Karpas-422 (cell line): ENCODE measurements around the gene KL. TPM values are rescaled to one million over a fixed set of nuclear protein-coding genes. Genes with fewer than 3 reads are reported as not detected.
A peak's percentile ranks its signal among the peaks of the same experiment; 100 is the strongest.

Source experiments
- DNase-seq: peaks from one replicate; pipeline ENCODE4 v3.0.0-alpha.2; 2015
- H2AFZ ChIP-seq: fragments of 200-600 bp; sonication (generic); 2 replicates; pipeline ENCODE4 v1.6.1; 2014; ENCODE audit warnings: antibody characterized with exemption, low read length, mixed read lengths
- H3K27ac ChIP-seq: fragments of 200-600 bp; sonication (generic); 2 replicates; pipeline ENCODE4 v1.5.1; 2014; ENCODE audit warnings: mild to moderate bottlenecking, low read length, moderate library complexity
- H3K27me3 ChIP-seq: fragments of 200-600 bp; sonication (generic); 2 replicates; pipeline ENCODE4 v1.6.1; 2014; ENCODE audit warnings: low read length, mixed read lengths
- H3K36me3 ChIP-seq: fragments of 200-600 bp; sonication (generic); 2 replicates; pipeline ENCODE4 v1.6.1; 2014; ENCODE audit warnings: low read length, mixed read lengths; ENCODE audit not compliant: insufficient read depth
- H3K4me1 ChIP-seq: fragments of 200-600 bp; sonication (generic); 2 replicates; pipeline ENCODE4 v1.6.1; 2014; ENCODE audit warnings: mild to moderate bottlenecking, low read length, mixed read lengths
- H3K4me2 ChIP-seq: fragments of 200-600 bp; sonication (generic); 2 replicates; pipeline ENCODE4 v1.6.1; 2014; ENCODE audit warnings: low read length, low read depth, mild to moderate bottlenecking; ENCODE audit not compliant: poor library complexity, severe bottlenecking
- H3K4me3 ChIP-seq: fragments of 200-600 bp; sonication (generic); 2 replicates; pipeline ENCODE4 v1.5.1; 2014; ENCODE audit warnings: mild to moderate bottlenecking, antibody characterized with exemption, low read length, mixed read lengths
- H3K79me2 ChIP-seq: fragments of 200-600 bp; sonication (generic); 2 replicates; pipeline ENCODE4 v1.6.1; 2014; ENCODE audit warnings: mild to moderate bottlenecking, low read length, mixed read lengths
- H3K9ac ChIP-seq: fragments of 200-600 bp; sonication (generic); 2 replicates; pipeline ENCODE4 v1.6.0; 2014; ENCODE audit warnings: low read length
- H3K9me2 ChIP-seq: fragments of 200-600 bp; sonication (generic), shearing (Covaris generic); replicated peaks from 2 replicates; pipeline ENCODE4 v1.6.0; 2014; ENCODE audit warnings: mild to moderate bottlenecking, low read length, moderate library complexity; ENCODE audit not compliant: insufficient read depth
- H3K9me3 ChIP-seq: fragments of 300-700, 200-600 bp; sonication (generic); 2 replicates; pipeline ENCODE4 v1.6.1; 2014; ENCODE audit warnings: low read length, mixed read lengths
- H4K20me1 ChIP-seq: fragments of 200-600 bp; sonication (generic); 2 replicates; pipeline ENCODE4 v1.6.1; 2014; ENCODE audit warnings: mild to moderate bottlenecking, antibody characterized with exemption, low read length, low read depth; ENCODE audit not compliant: insufficient read depth
- total RNA-seq: library from RNA; depleted of rRNA; stranded (reverse); fragments of >200 nt; shearing (Covaris generic); gene quantifications from 2 replicates; pipeline ENCODE4 v1.2.3, GENCODE V29; 2014; ENCODE audit warnings: low replicate concordance

Gene KL
- total RNA-seq, 1 experiment from 2014 or later: not detected

DNA sequence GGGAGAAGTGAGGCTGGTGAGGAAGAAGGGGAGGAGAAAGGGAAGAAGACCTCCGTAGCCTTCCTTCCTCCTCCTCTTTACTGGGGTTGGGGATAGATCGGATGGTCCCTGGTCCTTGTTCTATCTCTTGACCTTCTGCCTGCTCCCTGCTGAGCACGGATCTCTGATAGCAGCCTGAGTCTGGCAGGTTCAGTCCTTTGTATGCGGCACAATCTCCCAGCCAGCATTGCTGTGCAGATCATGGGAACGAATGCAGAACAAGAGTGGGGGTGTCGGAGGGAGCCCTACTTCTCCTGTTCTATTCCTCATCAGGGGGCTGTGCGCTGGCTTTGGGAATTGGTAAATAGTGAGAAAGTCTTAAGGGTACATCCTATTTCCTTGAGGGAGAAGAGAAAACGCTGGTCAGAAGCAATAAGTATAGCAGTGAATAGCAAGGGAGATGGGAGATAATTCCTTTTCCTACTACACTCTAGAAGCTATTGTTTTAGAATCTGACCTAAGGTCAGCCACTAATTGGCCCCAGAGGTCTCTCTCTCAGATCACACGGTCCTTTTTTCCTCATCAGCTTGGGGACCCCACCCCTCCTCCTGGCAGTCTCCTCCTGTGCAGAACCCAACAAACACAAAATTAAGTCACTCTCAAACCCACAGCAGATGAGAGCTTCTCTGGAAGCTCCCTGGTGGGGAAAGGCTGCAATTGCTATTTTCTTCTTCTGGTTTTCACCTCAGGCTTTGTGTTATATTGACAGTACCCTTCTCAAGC lies 41.0 kb downstream of the KL start:
- H3K4me2 ChIP-seq: no peak overlapping the region
- no peaks in the 10 kb centered on the region for H3K9me3 ChIP-seq
- H3K9me2 ChIP-seq: no peaks in the 10 kb centered on the region
- H4K20me1 ChIP-seq: no peaks in the 10 kb centered on the region
- H3K4me3 ChIP-seq: no peak overlapping the region
- no peak overlapping the region for H2AFZ ChIP-seq
- H3K27ac ChIP-seq: no peak overlapping the region
- no peak overlapping the region for H3K9ac ChIP-seq
- H3K4me1 ChIP-seq: no peaks in the 10 kb centered on the region
- no peaks in the 10 kb centered on the region for H3K79me2 ChIP-seq
- H3K27me3 ChIP-seq: no peaks in the 10 kb centered on the region
- H3K36me3 ChIP-seq: no peaks in the 10 kb centered on the region
- peak; percentile 58 for DNase-seq

- no peaks in the 10 kb centered on the region for H4K20me1 ChIP-seq
- H3K4me2 ChIP-seq: no peak overlapping the region
- no peaks in the 10 kb centered on the region for H3K36me3 ChIP-seq
- DNase-seq: no peak
- H3K9me3 ChIP-seq: no peaks in the 10 kb centered on the region
- H3K79me2 ChIP-seq: no peaks in the 10 kb centered on the region
- no peak overlapping the region for H3K4me3 ChIP-seq
- H3K9ac ChIP-seq: no peak overlapping the region
- no peaks in the 10 kb centered on the region for H3K9me2 ChIP-seq
- no peak overlapping the region for H3K27ac ChIP-seq
- H3K4me1 ChIP-seq: no peaks in the 10 kb centered on the region
- H3K27me3 ChIP-seq: no peaks in the 10 kb centered on the region
- no peak overlapping the region for H2AFZ ChIP-seq
Measured at GRCh38 chr13:33058776-33059327, 42.6 kb downstream of the KL start.

GRCh38 chr13:33060815-33061214 lies 44.6 kb downstream of the KL start:
- Histone ChIP-seq H3K27ac (no peak overlapping the region), H4K20me1 (no peaks in the 10 kb centered on the region), H3K9ac (no peak overlapping the region), H3K4me2 (no peak overlapping the region), H3K27me3 (no peaks in the 10 kb centered on the region), H3K79me2 (no peaks in the 10 kb centered on the region), H3K4me3 (no peak overlapping the region), H2AFZ (no peak overlapping the region), H3K9me2 (no peaks in the 10 kb centered on the region), H3K9me3 (no peaks in the 10 kb centered on the region), H3K4me1 (no peaks in the 10 kb centered on the region), H3K36me3 (no peaks in the 10 kb centered on the region)
- DNase-seq: no peak

- Histone ChIP-seq H3K4me3 (no peak overlapping the region), H4K20me1 (no peaks in the 10 kb centered on the region), H3K9ac (no peak overlapping the region), H3K4me1 (no peaks in the 10 kb centered on the region), H3K27me3 (no peaks in the 10 kb centered on the region), H3K79me2 (no peaks in the 10 kb centered on the region), H2AFZ (no peak overlapping the region), H3K9me3 (no peaks in the 10 kb centered on the region), H3K36me3 (no peaks in the 10 kb centered on the region), H3K27ac (no peak overlapping the region), H3K4me2 (no peak overlapping the region), H3K9me2 (no peaks in the 10 kb centered on the region)
- no peak for DNase-seq
Measured at GRCh38 chr13:33066329-33066728, 50.1 kb downstream of the KL start.

DNA sequence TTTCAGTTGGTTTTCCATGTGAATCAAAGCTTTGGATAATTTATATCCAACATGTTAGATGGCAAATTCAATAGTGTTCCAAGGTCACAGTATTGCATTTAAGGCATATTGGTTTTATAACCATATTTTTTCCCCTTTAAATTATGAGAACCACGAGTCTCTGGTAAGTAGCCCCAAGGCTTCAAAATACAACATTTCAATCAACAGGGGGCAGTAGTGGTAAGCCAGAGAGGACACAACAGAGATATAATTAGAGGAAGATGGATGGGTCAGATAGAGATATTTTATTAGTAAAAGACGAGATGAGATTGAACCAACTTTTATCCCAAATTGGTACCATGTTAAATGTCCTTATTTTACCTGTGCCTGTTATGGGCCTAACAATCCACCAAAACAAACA lies 53.1 kb downstream of the KL start:
- Histone ChIP-seq H3K9me2 (no peaks in the 10 kb centered on the region), H3K79me2 (no peaks in the 10 kb centered on the region), H3K9me3 (no peaks in the 10 kb centered on the region), H3K27ac (no peak overlapping the region), H3K4me3 (no peak overlapping the region), H3K27me3 (no peaks in the 10 kb centered on the region), H4K20me1 (no peaks in the 10 kb centered on the region), H2AFZ (no peak overlapping the region), H3K9ac (no peak overlapping the region), H3K4me2 (no peak overlapping the region), H3K4me1 (no peaks in the 10 kb centered on the region), H3K36me3 (no peaks in the 10 kb centered on the region)
- peak; percentile 82 for DNase-seq

GRCh38 chr13:33070713-33071112 lies 54.5 kb downstream of the KL start:
- DNase-seq: no peak
- Histone ChIP-seq H3K27me3 (no peaks in the 10 kb centered on the region), H3K9me2 (no peaks in the 10 kb centered on the region), H3K9ac (no peak overlapping the region), H2AFZ (no peak overlapping the region), H3K27ac (no peak overlapping the region), H3K4me1 (no peaks in the 10 kb centered on the region), H3K4me3 (no peak overlapping the region), H3K36me3 (no peaks in the 10 kb centered on the region), H3K9me3 (no peaks in the 10 kb centered on the region), H4K20me1 (no peaks in the 10 kb centered on the region), H3K4me2 (no peak overlapping the region), H3K79me2 (no peaks in the 10 kb centered on the region)

DNA sequence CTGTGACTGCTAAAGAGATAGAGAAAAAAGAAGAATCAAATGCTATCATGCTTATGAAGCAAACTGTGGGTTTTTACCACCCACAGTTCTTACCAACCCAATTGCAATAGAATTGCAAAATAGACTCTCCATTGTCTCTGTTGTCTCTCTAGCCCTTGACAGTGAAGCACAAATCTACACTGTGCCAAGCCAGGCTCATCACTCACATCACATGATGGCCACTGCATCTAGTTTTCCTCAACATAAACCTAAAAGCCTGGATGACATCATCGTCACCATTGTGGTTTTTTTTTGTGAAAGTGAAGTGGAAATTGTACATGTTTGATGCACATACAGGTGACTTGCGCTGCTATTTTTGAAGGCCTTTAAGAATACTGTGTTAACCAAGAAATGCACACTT lies 56.1 kb downstream of the KL start:
- Histone ChIP-seq H3K27me3 (no peaks in the 10 kb centered on the region), H3K36me3 (no peaks in the 10 kb centered on the region), H3K4me1 (no peaks in the 10 kb centered on the region), H3K79me2 (no peaks in the 10 kb centered on the region), H2AFZ (no peak overlapping the region), H3K4me3 (no peak overlapping the region), H4K20me1 (no peaks in the 10 kb centered on the region), H3K27ac (no peak overlapping the region), H3K9me2 (no peaks in the 10 kb centered on the region), H3K4me2 (no peak overlapping the region), H3K9me3 (no peaks in the 10 kb centered on the region), H3K9ac (no peak overlapping the region)
- no peak for DNase-seq

DNA sequence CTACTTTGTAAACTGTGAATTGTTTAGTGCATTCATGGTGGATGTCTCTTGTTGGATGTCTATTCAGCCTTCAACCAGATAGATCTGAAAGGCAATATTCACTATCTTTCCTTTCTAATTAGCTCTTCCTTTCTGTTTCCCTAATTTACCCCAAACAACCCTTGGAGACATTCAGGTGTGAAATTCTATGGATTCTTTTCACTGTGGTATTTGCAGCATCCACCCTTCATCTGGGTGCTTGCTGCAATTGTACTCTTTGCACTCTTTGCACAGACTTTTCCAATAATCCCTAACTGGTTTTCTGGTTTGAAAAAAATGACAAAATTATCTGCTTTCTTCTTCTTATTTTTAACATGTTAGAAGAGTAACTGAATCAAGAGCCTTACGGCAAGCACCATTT lies 56.5 kb downstream of the KL start:
- H3K27me3 ChIP-seq: no peaks in the 10 kb centered on the region
- H3K4me2 ChIP-seq: no peak overlapping the region
- H3K27ac ChIP-seq: no peak overlapping the region
- H2AFZ ChIP-seq: no peak overlapping the region
- no peaks in the 10 kb centered on the region for H4K20me1 ChIP-seq
- no peaks in the 10 kb centered on the region for H3K4me1 ChIP-seq
- H3K9ac ChIP-seq: no peak overlapping the region
- DNase-seq: no peak
- no peaks in the 10 kb centered on the region for H3K9me3 ChIP-seq
- H3K4me3 ChIP-seq: no peak overlapping the region
- H3K9me2 ChIP-seq: no peaks in the 10 kb centered on the region
- no peaks in the 10 kb centered on the region for H3K79me2 ChIP-seq
- no peaks in the 10 kb centered on the region for H3K36me3 ChIP-seq
